HG03520 (cell line): ENCODE measurements around the gene MRPL55.

Experiments used
- ATAC-seq: cut with Tn5 transposase; IDR thresholded peaks from one replicate; pipeline ENCODE4 v1.9.1; 2021; ENCODE audit warnings: mild to moderate bottlenecking, moderate library complexity; ENCODE audit not compliant: unreplicated experiment

The MRPL55 gene

GRCh38 chr1:228102791-228103620 is 6.1 kb downstream of the MRPL55 start, which contains the start of gene C1orf35:
C1orf35 (minus strand) TSS chr1:228103325; CDS start chr1:228103227, 98 bp downstream.
- peak; percentile 58 for ATAC-seq

- ATAC-seq, result peak; percentile 14
Observed at GRCh38 chr1:228101994-228102790, 6.9 kb downstream of the MRPL55 start.

GRCh38 chr1:228101614-228101993 is 7.5 kb downstream of the MRPL55 start:
- no peak for ATAC-seq

- ATAC-seq, result no peak
Observed at GRCh38 chr1:228100822-228101613, 8.1 kb downstream of the MRPL55 start.

- no peak for ATAC-seq
Observed at GRCh38 chr1:228099331-228099732, 9.8 kb downstream of the MRPL55 start.

GRCh38 chr1:228098323-228098931 is 10.7 kb downstream of the MRPL55 start:
- ATAC-seq, result no peak

GRCh38 chr1:228097333-228098081 is 11.6 kb downstream of the MRPL55 start:
- ATAC-seq, result no peak

GRCh38 chr1:228096416-228097332 is 12.4 kb downstream of the MRPL55 start:
- ATAC-seq, result no peak

GRCh38 chr1:228095938-228096337 is 13.2 kb downstream of the MRPL55 start:
- no peak for ATAC-seq

- ATAC-seq, result no peak
Observed at GRCh38 chr1:228095161-228095560, 13.9 kb downstream of the MRPL55 start.

- ATAC-seq, result no peak
Observed at GRCh38 chr1:228094432-228095016, 14.6 kb downstream of the MRPL55 start.

GRCh38 chr1:228093050-228093906 is 15.8 kb downstream of the MRPL55 start:
- ATAC-seq, result no peak

GRCh38 chr1:228092342-228093049 is 16.6 kb downstream of the MRPL55 start:
- no peak for ATAC-seq

- ATAC-seq, result no peak
Observed at GRCh38 chr1:228091084-228091483, 18.0 kb downstream of the MRPL55 start.

GRCh38 chr1:228090613-228091081 is 18.5 kb downstream of the MRPL55 start:
- no peak for ATAC-seq

- ATAC-seq, result no peak
Observed at GRCh38 chr1:228089519-228090380, 19.3 kb downstream of the MRPL55 start.
